OCI-M2 (cell line): Measurements from ENCODE around the gene DPP9.

ENCODE experiments used
- DNase-seq: peaks from one replicate; lab custom pipeline; 2025; ENCODE audit not compliant: unreplicated experiment; lab: John Stamatoyannopoulos, UW

Gene DPP9

DNA sequence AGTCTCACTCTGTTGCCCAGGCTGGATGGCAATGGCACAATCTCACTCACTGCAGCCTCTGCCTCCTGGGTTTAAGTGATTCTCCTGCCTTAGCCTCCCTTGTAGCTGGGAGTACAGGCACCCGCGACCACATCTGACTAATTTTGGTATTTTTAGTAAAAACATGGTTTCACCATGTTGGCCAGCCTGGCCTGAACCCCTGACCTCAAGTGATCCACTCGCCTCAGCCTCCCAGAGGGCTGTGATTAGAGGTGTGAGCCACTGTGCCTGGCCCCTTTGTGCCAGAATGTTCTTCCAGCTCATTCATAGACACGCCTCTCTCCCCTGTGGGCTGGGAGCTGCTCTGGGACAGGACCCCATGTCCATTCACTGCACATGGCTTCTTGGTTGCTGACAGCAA is 62.6 kb downstream of the DPP9 start:
- DNase-seq = no peak

DNA sequence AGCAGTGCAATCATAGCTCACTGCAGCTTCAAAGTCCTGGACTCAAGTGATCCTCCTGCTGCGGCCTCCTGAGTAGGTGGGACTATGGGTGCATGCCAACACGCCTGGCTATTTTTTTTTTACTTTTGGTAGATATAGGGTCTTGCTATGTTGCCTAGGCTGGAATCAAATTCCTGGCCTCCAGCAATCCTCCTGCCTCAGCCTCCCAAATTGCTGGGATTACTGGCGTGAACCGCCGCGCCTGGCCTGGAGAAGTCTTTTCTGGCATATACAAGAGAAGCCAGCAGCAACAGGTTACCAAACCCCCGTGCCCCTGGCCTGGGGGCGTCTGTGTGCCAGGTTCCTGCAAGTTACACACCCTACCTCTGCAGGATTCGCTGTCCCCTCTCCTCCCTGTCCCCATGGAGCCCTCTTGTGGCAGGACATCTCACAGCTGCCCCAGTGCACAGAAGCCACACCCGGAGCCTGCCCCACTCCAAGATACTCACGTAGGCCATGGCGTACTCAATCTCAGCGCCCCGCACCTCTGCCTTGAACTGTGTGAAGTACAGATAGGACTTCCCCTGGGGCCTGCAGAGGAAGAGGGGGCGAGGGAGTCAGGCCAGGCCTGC is 63.4 kb downstream of the DPP9 start:
- DNase-seq = no peak

DNA sequence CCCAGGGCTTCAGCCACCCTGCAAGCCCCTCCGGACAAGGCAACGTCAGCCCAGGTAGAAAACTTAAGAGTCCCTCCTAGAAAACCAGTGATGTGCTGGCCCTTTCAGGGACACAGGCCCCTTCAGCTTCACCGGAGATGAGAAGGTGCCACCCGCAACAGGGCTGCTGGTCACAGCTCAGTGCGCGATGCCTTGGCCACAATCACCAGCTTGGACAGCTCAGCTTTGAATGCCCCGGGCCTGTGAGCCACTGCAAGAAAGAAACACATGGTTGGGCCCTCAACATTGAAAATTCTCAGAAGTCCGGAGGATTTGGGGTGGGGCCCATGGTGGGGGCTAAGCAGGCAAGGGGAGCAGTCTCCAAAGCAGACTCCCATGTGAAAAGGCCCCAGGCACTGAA is 65.8 kb downstream of the DPP9 start:
- DNase-seq = no peak

DNA sequence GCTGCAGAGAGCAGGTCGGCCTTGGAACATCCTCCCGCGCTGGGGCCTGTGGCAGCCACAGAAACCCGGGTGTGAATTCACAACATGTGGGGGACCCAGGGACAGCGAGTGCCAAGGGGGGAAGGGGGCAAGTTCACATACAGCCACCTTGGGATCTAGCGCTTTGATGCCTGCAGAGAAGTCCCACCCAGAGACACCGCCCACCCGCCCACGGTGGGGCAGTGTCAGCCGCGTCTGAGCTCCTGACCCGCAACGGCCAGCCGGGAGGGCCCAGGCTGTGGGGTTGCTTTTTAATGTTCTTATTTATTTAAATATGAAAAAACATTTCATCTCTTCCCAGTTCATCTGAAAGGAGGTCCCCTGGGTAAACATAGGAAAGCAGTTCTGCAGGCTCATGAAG is 66.4 kb downstream of the DPP9 start:
- no peak for DNase-seq

DNA sequence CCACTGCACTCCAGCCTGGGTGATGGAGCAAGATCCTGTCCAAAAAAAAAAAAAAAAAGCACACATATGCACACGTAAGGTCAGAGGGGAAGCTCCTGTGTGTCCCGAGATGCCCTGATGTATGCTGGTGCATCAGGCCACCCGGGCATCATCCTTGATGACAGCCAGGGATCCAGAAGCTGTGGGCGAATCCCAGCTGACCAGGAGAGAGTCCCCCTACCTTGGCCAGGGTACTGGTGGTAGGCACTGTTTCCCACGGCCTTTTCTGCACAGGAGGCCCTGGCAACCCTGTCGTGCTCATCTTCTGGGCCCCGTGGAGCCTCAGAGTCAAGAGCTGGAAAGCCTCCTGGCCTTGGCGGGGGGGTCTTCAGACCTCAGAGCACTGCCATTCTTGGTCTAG is 67.5 kb downstream of the DPP9 start:
- no peak for DNase-seq

DNA sequence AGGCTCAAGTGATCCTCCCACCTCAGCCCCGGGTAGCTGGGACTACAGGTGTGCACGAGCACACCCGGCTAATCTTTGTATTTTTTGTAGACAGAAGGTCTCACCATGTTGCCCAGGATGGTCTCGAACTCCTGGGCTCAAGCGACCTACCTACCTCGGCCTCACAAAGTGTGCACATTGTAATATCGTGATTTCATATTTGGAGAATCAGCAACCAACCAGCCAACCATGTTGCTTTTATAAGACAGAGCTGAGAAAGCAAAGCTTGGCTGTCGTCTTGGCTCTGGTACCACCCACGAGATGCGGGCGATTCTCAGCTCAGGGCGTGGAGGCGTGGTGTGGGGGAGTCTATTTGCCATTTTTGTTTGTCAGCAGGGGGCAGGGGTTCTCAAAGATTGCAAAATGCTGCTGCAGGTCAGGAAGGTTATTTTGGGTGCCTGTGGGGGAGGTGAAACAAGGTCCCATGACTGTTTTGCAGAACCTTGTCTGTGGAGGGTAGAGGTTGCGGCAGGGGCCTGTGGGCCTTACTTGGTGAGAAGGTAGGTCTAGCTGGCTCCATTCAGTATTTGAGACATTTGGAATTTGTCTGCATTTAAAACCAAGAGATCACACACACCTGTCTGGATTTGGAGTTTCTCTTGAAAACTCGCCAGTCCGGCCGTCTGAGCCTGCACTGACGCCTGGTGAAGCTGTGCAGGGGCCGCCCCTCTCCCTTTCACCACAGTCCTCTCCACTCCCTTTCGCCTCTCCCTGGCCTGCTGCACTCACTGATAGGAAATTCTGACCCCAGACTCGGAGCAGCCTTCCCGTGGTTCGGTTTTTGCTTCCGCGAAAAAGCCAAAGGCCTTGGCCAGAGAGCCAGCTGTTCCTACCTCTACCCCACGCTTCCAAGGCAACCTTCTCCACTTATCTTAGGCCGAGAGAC is 68.9 kb downstream of the DPP9 start:
- no peak for DNase-seq

DNA sequence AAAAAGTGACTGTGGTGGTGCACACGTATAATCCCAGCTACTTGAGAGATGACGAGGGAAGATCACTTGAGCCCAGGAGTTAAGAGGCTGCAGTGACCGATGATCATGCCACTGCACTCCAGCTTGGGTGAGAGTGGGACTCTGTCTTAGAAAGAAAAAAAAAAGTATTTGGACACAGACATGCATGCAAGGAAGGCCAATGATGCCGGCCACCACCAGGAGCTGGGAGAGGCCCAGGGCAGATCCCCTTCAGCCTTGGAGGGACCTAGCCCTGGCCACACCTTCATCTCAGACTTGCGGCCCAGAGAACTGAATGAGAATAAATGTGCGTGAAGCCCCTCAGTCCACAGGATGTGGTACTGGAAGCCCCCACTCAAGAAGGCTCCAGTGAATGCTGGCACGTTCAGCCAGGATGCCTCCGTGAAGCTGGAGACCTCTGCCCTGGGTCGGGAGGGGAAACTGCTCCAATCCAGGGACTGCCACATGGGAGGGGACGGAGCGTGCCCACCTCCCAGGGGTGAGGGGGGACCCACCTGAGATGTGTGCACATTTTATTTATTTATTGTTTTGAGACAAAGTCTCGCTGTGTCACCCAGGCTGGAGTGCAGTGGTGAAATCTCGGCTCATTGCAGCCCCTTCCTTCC is 69.7 kb downstream of the DPP9 start:
- DNase-seq = no peak

DNA sequence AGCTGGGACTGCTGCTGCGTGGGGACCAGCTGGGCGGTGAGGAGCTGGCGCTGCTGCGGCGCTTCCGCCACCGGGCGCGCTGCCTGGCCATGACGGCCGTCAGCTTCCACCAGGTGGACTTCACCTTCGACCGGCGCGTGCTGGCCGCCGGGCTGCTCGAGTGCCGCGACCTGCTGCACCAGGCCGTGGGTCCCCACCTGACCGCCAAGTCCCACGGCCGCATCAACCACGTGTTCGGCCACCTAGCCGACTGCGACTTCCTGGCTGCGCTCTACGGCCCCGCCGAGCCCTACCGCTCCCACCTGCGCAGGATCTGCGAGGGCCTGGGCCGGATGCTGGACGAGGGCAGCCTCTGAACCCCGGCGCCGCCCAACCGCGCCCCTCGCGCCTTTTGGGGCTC is 71.6 kb downstream of the DPP9 start:
- no peak for DNase-seq

DNA sequence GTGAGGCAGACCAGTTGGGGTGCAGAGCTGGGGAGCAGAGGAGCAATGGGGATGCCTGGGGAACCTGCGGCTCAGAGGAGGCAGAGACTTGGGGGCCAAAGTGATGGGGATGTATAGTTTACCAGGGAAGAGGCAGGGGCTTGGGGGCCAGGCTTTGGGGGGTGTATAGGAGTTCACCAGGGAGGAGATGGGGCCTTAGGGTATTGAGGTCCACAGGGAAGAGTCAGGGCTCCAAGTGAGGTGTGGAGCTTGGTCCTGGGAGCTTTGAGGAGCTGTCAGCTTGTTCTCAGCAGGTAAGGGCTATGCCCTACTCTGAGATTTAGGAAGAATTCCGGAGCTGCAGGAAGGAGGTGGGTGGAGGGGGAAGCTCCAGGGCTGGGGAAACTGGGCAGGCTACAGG is 73.5 kb downstream of the DPP9 start:
- no peak for DNase-seq

DNA sequence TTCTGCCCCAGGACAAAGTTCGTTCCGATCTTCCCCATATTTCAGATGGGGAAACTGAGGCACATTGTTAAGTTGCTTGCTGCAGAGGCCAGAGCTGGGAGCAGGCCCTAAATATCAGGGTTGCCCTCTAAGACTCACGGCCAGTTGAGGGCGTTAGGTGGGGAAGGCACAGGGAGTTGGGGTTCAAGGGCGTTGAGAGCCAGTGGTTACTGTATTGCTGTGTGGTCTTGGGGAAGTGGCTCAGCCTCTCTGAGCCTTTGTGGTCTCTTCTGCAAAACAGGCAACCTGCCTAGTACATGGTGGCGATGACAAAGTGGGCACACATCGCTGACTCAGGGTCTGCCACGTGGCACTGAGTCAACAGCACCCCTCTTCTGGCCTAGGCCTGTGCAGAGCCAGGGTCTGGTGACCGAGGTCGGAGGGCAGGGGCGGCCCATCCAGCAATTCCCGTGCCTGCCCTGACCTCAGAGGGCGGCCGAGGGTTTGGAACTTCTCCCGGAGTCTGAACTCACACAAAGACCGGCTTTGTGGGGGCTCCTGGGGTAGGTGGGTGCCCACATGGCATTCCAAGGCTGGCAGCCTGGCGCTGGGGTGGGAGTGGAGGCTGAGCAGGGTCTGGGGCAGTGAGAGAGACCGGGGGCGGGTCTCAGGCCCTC is 74.1 kb downstream of the DPP9 start:
- DNase-seq = no peak

DNA sequence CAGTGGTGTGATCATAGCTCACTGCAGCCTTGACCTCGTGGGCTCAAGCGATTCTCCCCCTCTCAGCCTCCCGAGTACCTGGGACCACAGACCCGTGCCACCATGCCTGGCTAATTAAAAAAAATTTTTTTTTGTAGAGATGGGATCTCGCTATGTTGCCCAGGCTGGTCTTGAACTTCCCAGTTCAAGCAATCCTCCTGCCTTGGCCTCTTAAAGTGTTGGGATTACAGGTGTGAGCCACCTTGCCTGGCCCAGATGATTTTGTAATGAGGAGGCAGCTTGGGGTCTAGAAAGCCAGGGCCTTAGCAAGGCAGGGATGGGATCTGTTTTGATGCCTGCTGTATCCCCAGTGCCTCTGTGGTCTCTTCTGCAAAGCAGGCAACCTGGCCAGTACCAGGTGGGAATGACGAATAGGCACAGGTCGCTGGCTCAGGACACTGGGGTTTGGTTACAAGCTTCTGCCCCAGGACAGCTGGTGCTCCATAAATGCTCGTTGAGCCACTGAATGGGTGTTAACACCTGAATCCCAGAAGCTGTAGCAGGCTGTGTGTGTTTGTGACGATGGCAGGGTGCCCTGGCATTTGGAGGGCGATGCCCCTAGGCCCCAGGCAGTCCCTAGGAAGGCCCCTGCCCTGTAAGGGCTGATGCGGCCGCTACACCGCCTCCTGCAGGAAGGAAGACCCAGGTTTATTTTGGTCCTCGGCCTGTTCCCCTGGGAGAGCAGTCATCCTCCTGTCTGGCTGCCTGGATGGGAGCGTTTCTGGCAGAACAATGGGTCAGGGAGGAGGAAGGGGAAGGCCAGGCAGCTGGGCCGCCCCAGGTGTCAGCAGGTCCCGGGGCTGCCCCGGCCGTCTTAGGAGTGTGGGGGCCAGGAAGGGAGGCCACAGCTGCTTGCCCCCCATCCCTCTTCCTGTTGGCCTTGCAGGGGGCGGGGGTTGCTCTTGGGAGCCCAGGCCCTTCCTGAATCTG is 75.7 kb downstream of the DPP9 start:
- no peak for DNase-seq

DNA sequence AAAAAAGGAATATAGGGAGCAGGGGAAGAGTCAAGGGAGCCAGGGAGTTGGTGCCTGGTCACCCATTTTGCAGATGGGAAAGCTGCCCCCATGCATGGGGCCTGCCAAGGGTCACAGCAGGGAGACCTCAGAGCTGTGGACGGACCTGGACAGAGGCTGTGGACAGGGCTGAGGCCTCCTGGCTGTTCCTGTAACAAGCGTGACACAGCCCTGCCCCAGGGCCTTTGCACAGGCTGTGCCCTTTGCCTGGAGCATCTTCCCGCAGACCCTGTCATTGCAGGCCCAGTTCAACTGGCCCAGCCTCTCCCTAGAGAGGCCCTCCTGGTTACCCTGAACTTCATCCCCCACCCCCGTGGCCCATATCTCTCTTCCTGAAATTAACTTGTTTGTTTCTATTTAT is 77.9 kb downstream of the DPP9 start:
- no peak for DNase-seq

DNA sequence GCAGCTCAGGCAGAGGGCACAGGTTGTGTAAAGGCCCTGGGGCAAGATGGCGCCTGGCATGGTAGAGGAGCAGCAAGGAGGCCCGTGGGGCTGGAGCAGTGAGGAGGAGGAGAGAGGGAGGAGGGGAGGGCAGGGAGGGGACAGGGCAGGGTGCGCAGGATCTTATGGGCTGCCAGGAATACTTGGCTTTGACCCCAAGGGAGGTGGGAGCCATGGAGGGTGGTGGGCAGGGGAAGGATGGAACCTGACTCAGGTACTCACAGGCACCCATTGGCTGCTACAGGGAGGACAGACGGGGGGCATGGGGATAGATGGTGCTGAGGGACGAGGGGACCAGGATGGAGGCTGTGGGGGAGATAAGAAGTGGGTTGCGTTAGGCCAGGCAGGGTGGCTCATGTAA is 81.0 kb downstream of the DPP9 start:
- DNase-seq = no peak

DNA sequence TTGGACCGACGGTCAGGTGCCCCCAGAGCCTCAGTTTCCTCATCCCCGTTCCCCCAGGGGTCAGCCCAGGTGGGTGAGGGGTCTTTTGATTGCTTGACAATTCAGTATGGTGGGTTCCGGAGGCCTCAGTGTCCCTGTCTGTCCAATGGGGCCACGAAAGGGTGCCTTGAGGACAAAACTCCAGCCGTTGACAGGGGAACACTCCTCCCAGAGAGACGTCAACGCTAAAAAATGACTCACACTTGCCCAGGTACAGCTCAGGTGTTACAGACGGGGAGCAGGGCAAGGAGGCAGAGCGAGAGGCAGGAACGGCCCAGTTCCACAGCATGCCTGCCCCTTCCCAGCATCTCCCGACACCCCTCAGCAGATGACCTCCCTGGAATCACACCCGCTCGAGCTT is 82.5 kb downstream of the DPP9 start:
- DNase-seq = no peak

DNA sequence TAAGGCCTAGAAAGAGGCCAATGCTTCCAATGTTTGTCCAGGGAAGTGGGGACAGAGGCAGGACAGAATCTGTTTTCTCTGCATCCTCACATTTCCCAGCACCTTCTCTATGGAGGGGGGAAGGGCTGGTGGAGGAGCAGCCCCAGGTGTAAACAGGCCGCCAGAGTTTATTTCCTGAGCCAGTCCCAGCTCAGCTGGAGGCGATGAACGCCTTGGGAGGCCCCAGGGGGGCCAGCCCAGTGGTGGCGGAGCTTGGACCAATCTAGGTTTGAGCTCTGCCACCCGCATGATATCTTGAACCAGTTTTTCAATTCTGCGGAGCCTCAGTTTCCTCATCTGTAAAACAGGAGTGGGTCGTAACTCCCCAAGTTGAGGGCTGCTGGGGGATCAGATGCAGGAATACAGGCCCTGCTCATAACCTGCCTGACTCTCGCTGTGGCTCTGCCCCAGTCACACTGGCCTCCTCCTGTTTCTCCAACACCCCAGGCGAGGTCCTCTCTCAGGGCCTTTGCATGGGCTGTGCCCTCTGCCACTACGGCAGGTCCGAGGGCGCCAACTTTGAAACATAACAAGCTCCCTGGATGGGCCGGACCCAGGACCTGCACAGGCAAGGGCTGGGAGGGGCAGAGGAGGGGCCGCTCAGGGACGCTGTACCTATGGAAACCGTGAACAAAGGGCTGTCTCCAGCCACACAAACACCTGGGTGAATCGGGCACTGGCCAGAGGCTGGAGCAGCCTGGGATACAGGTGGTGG is 83.2 kb downstream of the DPP9 start:
- DNase-seq = no peak

DNA sequence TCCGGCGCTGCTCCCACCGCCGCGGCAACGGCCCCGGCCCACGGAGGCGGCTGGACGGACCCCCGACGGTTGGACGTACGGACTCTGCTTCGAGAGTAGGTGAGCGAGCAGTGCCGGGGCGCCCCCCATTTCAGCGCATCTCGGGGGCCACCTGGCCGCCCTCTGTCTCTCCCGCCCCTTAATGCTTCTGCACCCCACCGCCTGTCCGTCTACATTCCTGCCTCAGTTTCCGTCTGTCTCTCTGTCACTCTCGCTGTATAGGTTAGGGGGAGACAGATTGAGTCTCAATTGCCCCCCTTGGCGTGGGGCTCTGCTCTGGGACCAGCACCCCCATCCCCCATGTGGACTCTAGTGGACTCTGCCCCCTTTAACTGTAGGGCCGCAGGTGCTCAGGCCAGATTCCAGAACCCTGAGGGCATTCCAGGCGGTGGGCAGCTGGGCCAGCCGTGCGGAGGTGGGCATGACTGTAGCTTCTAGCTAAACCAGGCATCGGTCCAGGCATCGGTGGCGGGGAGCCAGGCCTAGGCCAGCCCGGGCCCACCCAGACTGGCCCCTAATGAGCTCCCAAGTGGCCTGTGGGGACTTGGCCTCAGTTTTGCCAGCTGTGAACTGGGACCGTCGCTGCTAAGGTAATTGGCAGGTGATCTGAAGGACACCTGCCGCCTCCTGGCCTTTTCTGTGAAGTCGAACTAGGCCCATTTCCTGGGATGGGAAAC is 84.0 kb downstream of the DPP9 start:
- no peak for DNase-seq

DNA sequence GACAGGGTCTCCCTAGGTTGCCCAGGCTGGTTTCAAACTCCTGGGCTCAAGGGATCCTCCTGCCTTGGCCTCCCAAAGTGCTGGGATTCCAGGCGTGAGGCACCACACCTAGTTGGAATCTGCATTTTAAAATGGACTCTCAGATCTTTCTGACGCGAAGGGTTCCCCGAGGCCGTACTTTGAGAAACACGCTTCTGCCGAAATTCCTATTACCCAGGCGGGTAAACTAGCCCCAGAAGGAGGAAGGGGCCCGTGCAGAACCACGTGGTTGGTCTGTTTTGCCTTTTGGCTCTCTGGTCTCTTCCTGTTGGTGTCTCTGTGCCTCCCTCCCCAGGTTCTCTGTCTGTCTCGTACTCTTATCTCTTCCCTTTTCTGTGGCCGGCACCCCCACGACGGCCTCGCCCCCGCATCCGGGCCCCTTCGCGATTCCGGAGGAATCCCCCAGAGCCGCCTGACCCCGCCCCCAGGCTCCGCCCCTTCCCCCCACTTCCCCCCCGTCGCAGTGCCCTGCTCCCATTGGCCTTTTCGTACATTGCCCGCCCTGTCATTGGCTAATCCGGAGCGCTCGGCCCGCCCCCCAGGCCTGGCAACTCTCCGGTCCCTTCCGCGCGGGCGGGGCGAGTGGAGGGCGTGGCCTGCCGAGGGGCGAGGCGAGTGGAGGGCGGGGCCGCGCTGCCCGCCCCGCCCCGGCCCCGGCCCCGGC is 84.7 kb downstream of the DPP9 start, which contains the start of gene TNFAIP8L1:
Gene TNFAIP8L1 (plus strand): TSS at position 689 of the 703 bp plus-strand sequence. CDS start 12,354 bp downstream, outside the sequence.
- DNase-seq = peak; percentile 82

DNA sequence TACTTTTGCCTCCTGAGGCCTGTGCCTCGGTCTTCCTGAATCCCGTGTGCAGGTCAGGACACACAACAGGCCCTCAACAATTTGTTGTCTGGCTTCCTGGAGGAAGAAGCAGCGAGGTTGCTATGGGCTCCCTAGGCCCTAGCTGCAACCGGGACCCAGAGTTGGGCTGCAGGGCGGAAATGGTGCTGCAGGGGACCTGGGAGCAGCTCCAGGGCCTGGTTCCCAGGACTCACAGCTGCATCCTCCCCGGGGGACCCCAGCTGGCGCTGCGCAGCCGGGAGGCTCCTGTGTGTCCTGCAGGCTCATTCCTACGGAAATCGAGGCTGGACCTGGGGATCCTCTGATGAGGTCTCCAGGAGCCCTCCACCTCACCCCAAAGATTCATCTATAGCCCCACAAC is 85.3 kb downstream of the DPP9 start:
- DNase-seq = no peak
